Measurements from ENCODE around the gene SMG5.

Gene SMG5

DNA sequence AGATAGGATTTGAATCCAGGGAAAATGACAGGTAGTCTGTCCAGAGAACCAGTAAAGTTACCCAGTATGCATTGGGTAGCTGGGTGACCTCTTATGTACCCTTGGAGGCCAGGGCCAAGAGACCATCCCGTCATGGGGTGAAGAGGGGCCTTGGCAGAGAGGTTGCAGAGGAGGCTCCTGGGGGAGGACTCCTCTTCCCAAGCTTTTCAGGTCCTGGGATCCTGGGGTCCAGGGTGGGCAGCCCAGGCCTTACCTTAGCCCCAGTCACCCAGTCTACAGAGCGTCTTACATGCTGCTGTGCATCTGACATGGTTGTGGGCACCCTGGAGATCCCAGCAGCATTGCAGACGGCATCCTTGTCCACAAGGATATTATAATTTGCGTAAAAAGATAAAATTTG lies 55.8 kb downstream of the SMG5 start:
- Histone ChIP-seq H3K9me2 (replicated peaks; ENCODE audit: insufficient read depth, low read length) (no peaks in the 10 kb centered on the region), H3K79me2 (ENCODE audit: insufficient read depth, low read length) (no peaks in the 10 kb centered on the region), H3K27ac (ENCODE audit: low read depth, low read length) (peak overlapping the region; percentile 44), H3F3A (ENCODE audit: insufficient read depth) (peaks cover 4% of the 10 kb centered on the region; the same call in 1 of the 2 replicates), H3K36me3 (ENCODE audit: low read length) (0 out of 2 replicates have a peak, but pooled peaks cover 2% of the 10 kb centered on the region), H3K4me2 (ENCODE audit: low read depth, low read length, poor library complexity, severe bottlenecking) (no peak overlapping the region), H3K27me3 (ENCODE audit: low read length) (no peaks in the 10 kb centered on the region), H3K9ac (ENCODE audit: low read length) (no peak overlapping the region), H4K20me1 (ENCODE audit: low read depth, low read length) (no peaks in the 10 kb centered on the region), H2AFZ (ENCODE audit: low read depth, low read length, severe bottlenecking) (no peak overlapping the region), H3K9me3 (ENCODE audit: insufficient read depth, low read length) (no peaks in the 10 kb centered on the region), H3K4me3 (ENCODE audit: insufficient read depth, low read length, poor library complexity, severe bottlenecking) (no peak overlapping the region)
- TF ChIP-seq, protein P1, sequence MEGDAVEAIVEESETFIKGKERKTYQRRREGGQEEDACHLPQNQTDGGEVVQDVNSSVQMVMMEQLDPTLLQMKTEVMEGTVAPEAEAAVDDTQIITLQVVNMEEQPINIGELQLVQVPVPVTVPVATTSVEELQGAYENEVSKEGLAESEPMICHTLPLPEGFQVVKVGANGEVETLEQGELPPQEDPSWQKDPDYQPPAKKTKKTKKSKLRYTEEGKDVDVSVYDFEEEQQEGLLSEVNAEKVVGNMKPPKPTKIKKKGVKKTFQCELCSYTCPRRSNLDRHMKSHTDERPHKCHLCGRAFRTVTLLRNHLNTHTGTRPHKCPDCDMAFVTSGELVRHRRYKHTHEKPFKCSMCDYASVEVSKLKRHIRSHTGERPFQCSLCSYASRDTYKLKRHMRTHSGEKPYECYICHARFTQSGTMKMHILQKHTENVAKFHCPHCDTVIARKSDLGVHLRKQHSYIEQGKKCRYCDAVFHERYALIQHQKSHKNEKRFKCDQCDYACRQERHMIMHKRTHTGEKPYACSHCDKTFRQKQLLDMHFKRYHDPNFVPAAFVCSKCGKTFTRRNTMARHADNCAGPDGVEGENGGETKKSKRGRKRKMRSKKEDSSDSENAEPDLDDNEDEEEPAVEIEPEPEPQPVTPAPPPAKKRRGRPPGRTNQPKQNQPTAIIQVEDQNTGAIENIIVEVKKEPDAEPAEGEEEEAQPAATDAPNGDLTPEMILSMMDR (IDR thresholded peaks at IDR 0.05; ENCODE audit: insufficient read depth, low read length, poor library complexity, severe bottlenecking), result no peak
- no peak for TF ChIP-seq EZH2phosphoT487 (conservative IDR thresholded peaks at IDR 0.05; ENCODE audit: low read length)

DNA sequence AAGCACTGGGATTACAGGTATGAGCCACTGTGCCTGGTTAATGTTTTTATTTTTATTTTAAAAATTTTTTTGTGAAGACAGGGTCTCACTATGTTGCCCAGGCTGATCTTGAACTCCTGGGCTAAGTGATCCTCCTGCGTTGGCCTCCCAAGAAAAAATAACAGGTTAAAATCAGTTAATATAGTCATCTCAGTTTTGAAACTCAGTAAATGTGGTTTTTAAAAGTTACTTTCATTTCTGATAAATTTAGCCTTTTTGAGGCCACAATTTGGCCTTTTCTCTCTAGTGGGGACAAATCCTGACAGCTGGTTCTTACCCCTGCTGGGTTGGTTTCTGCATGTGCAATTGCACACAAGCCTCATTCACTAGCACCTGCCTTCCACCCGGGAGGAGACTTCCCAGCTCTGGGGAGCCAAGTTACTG lies 56.5 kb downstream of the SMG5 start:
- Histone ChIP-seq H3K79me2 (ENCODE audit: insufficient read depth, low read length) (no peaks in the 10 kb centered on the region), H3K9ac (ENCODE audit: low read length) (no peak overlapping the region), H3K4me3 (ENCODE audit: insufficient read depth, low read length, poor library complexity, severe bottlenecking) (no peak overlapping the region), H3K27me3 (ENCODE audit: low read length) (no peaks in the 10 kb centered on the region), H4K20me1 (ENCODE audit: low read depth, low read length) (no peaks in the 10 kb centered on the region), H3K9me2 (replicated peaks; ENCODE audit: insufficient read depth, low read length) (no peaks in the 10 kb centered on the region), H3K27ac (ENCODE audit: low read depth, low read length) (peak overlapping the region; percentile 44; the same call in 1 of the 2 replicates), H3K9me3 (ENCODE audit: insufficient read depth, low read length) (no peaks in the 10 kb centered on the region), H3F3A (ENCODE audit: insufficient read depth) (peaks cover 4% of the 10 kb centered on the region; the same call in 1 of the 2 replicates), H2AFZ (ENCODE audit: low read depth, low read length, severe bottlenecking) (no peak overlapping the region), H3K4me2 (ENCODE audit: low read depth, low read length, poor library complexity, severe bottlenecking) (peak overlapping the region; percentile 33), H3K36me3 (ENCODE audit: low read length) (0 out of 2 replicates have a peak, but pooled peaks cover 2% of the 10 kb centered on the region)
- TF ChIP-seq, protein P1 (IDR thresholded peaks at IDR 0.05; ENCODE audit: insufficient read depth, low read length, poor library complexity, severe bottlenecking), result no peak
- no peak for TF ChIP-seq EZH2phosphoT487 (conservative IDR thresholded peaks at IDR 0.05; ENCODE audit: low read length)

DNA sequence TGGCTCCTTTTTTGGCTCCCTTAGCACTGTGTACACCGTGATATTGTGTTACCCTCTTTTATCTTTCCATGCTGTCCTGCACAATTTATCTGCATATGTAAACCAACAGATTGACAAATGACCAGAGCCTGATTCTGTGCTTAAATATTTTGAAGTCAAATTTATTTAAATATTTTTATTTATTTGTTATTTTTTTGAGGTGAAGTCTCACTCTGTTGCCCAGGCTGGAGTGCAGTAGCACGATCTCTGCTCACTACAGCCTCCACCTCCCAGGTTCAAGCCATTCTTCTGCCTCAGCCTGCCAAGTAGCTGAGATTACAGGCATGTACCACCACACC lies 57.0 kb downstream of the SMG5 start:
- no peak overlapping the region for H3K4me3 ChIP-seq (ENCODE audit: insufficient read depth, low read length, poor library complexity, severe bottlenecking)

More for the DNA sequence above, 57.0 kb downstream of the SMG5 start:
- H3K79me2 ChIP-seq (ENCODE audit: insufficient read depth, low read length), result no peaks in the 10 kb centered on the region
- H3K9ac ChIP-seq (ENCODE audit: low read length), result no peak overlapping the region
- H3K27ac ChIP-seq (ENCODE audit: low read depth, low read length), result peak overlapping the region; percentile 44
- H3K36me3 ChIP-seq (ENCODE audit: low read length), result 0 out of 2 replicates have a peak, but pooled peaks cover 2% of the 10 kb centered on the region
- H3K9me3 ChIP-seq (ENCODE audit: insufficient read depth, low read length), result no peaks in the 10 kb centered on the region
- peaks cover 4% of the 10 kb centered on the region; the same call in 1 of the 2 replicates for H3F3A ChIP-seq (ENCODE audit: insufficient read depth)
- no peaks in the 10 kb centered on the region for H4K20me1 ChIP-seq (ENCODE audit: low read depth, low read length)
- TF ChIP-seq, protein P1 (IDR thresholded peaks at IDR 0.05; ENCODE audit: insufficient read depth, low read length, poor library complexity, severe bottlenecking), result no peak
- TF ChIP-seq EZH2phosphoT487 (conservative IDR thresholded peaks at IDR 0.05; ENCODE audit: low read length), result no peak
- H3K4me2 ChIP-seq (ENCODE audit: low read depth, low read length, poor library complexity, severe bottlenecking), result peak overlapping the region; percentile 33
- H2AFZ ChIP-seq (ENCODE audit: low read depth, low read length, severe bottlenecking), result no peak overlapping the region
- H3K9me2 ChIP-seq (replicated peaks; ENCODE audit: insufficient read depth, low read length), result no peaks in the 10 kb centered on the region
- H3K27me3 ChIP-seq (ENCODE audit: low read length), result no peaks in the 10 kb centered on the region

Data from SU-DHL-6 (cell line).